ENCODE measurements around the gene PDE10A. TPM values are rescaled to one million over a fixed set of nuclear protein-coding genes. Genes with fewer than 3 reads are reported as not detected.

The PDE10A gene
- total RNA-seq, 1 experiment from 2014 or later = 3.1 TPM

DNA sequence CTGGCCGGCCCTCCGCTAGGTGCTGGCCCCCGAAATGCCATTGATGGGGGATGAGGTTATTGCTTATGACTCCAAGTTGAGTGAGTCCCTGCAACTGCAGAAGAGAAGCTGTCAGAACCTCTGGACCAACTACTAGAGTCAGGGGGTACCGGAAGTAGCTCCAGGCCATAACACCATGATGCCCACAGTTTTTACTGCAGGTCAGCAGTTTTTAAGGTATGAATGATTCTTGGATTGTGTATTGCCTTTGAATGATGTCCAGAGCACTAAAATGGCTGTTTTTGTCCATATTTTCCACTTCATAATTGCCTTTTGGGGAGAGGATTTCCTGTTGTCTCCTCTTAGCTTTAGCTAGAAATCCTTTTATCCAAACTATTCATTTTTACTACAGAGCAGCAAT lies 148.4 kb downstream of the PDE10A start:
- H3K27ac Mint-ChIP-seq = no peak overlapping the region
- ATAC-seq (no peak), DNase-seq (ENCODE audit: low spot score) (no peak)
- H3K27me3 Mint-ChIP-seq (ENCODE audit: low read depth) = no peaks in the 10 kb centered on the region
- H3K4me3 Mint-ChIP-seq = no peak overlapping the region
- ChIA-PET CTCF (no interaction called here), POLR2A (no interaction called here)
- no peaks in the 10 kb centered on the region for H3K9me3 Mint-ChIP-seq
- no peaks in the 10 kb centered on the region for H3K36me3 Mint-ChIP-seq
- no peaks in the 10 kb centered on the region for H3K4me1 Mint-ChIP-seq
- TF ChIP-seq, protein P1, sequence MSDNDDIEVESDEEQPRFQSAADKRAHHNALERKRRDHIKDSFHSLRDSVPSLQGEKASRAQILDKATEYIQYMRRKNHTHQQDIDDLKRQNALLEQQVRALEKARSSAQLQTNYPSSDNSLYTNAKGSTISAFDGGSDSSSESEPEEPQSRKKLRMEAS (CRISPR knock-in tag; IDR thresholded peaks at IDR 0.05) = no peak
- TF ChIP-seq FOXP1 (CRISPR knock-in tag; IDR thresholded peaks at IDR 0.05; ENCODE audit: borderline replicate concordance) (no peak), SP1 (CRISPR knock-in tag; conservative IDR thresholded peaks at IDR 0.05) (no peak)

DNA sequence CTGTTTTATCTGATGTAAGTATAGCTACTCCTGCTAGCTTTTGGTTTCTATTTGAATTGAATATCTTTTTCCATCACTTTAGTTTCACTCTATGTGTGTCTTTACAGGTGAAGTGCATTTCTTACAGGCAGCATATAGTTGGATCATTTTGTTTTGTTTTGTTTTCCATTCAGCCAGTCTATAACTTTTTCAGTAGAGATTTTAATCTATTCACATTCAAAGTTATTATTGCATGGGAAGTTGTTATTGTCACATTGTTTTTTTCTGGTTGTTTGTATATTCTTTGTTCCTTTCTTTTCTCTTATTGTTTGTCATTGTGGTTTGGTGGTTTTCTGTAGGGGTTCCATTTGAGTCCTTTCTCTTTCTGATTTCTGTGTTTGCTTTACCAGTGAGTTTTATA lies 151.2 kb downstream of the PDE10A start:
- Mint-ChIP-seq H3K4me3 (no peak overlapping the region), H3K4me1 (no peaks in the 10 kb centered on the region), H3K36me3 (no peaks in the 10 kb centered on the region), H3K27ac (no peak overlapping the region), H3K27me3 (ENCODE audit: low read depth) (no peaks in the 10 kb centered on the region), H3K9me3 (no peaks in the 10 kb centered on the region)
- ChIA-PET POLR2A (no interaction called here), CTCF (no interaction called here)
- ATAC-seq (no peak), DNase-seq (ENCODE audit: low spot score) (no peak)
- TF ChIP-seq MYBL2 (CRISPR knock-in tag; IDR thresholded peaks at IDR 0.05) (no peak), TP53 (CRISPR knock-in tag; IDR thresholded peaks at IDR 0.05) (no peak), SMAD3 (CRISPR knock-in tag; IDR thresholded peaks at IDR 0.05; ENCODE audit: borderline replicate concordance) (no peak), MXD4 (CRISPR knock-in tag; IDR thresholded peaks at IDR 0.05; ENCODE audit: borderline replicate concordance) (no peak), PRRX2 (CRISPR knock-in tag; IDR thresholded peaks at IDR 0.05) (no peak), OVOL2 (CRISPR knock-in tag; IDR thresholded peaks at IDR 0.05; ENCODE audit: borderline replicate concordance) (no peak), TCF7 (CRISPR knock-in tag; IDR thresholded peaks at IDR 0.05; ENCODE audit: low read depth) (no peak)
- TF ChIP-seq, protein P2, sequence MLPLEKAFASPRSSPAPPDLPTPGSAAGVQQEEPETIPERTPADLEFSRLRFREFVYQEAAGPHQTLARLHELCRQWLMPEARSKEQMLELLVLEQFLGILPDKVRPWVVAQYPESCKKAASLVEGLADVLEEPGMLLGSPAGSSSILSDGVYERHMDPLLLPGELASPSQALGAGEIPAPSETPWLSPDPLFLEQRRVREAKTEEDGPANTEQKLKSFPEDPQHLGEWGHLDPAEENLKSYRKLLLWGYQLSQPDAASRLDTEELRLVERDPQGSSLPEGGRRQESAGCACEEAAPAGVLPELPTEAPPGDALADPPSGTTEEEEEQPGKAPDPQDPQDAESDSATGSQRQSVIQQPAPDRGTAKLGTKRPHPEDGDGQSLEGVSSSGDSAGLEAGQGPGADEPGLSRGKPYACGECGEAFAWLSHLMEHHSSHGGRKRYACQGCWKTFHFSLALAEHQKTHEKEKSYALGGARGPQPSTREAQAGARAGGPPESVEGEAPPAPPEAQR (CRISPR knock-in tag; IDR thresholded peaks at IDR 0.05) = no peak

DNA sequence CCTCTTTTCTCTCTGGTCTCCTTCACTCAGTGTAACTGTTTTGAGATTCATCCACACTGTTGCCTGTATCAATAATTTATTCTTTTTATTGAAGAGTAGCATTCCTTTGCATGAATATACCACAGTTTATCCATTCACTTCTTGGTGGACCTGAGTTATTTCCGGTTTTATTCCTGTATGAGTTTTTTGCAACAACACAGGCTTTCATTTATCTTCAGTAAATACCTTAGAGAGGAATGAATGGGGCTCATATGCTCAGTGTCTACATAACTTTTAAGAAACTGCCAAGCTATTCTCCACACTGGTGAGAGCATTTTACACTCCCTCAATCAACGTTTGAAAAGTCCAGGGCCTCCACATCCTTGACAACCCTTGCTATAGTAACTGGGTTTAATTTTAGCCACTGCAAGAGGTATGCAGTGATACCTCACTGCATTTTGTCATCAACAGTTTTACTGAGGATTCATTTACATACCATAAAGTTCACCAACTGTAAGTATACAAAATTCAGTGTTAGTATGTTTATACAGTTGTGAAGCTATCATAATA lies 154.6 kb downstream of the PDE10A start:
- Mint-ChIP-seq H3K36me3 (no peaks in the 10 kb centered on the region), H3K27me3 (ENCODE audit: low read depth) (no peaks in the 10 kb centered on the region), H3K4me3 (no peak overlapping the region), H3K4me1 (no peaks in the 10 kb centered on the region), H3K9me3 (no peaks in the 10 kb centered on the region), H3K27ac (no peak overlapping the region)
- ChIA-PET POLR2A (no interaction called here), CTCF (no interaction called here)
- TF ChIP-seq, protein P3, sequence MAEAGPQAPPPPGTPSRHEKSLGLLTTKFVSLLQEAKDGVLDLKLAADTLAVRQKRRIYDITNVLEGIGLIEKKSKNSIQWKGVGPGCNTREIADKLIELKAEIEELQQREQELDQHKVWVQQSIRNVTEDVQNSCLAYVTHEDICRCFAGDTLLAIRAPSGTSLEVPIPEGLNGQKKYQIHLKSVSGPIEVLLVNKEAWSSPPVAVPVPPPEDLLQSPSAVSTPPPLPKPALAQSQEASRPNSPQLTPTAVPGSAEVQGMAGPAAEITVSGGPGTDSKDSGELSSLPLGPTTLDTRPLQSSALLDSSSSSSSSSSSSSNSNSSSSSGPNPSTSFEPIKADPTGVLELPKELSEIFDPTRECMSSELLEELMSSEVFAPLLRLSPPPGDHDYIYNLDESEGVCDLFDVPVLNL (CRISPR knock-in tag; IDR thresholded peaks at IDR 0.05; ENCODE audit: borderline replicate concordance, low read depth) = no peak
- TF ChIP-seq, protein P4, sequence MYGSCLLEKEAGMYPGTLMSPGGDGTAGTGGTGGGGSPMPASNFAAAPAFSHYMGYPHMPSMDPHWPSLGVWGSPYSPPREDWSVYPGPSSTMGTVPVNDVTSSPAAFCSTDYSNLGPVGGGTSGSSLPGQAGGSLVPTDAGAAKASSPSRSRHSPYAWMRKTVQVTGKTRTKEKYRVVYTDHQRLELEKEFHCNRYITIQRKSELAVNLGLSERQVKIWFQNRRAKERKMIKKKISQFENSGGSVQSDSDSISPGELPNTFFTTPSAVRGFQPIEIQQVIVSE (CRISPR knock-in tag; IDR thresholded peaks at IDR 0.05; ENCODE audit: borderline replicate concordance) = no peak
- no peak for TF ChIP-seq GRHL2 (CRISPR knock-in tag; IDR thresholded peaks at IDR 0.05; ENCODE audit: insufficient replicate concordance, severe bottlenecking)
- TF ChIP-seq, protein P5, sequence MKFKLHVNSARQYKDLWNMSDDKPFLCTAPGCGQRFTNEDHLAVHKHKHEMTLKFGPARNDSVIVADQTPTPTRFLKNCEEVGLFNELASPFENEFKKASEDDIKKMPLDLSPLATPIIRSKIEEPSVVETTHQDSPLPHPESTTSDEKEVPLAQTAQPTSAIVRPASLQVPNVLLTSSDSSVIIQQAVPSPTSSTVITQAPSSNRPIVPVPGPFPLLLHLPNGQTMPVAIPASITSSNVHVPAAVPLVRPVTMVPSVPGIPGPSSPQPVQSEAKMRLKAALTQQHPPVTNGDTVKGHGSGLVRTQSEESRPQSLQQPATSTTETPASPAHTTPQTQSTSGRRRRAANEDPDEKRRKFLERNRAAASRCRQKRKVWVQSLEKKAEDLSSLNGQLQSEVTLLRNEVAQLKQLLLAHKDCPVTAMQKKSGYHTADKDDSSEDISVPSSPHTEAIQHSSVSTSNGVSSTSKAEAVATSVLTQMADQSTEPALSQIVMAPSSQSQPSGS (CRISPR knock-in tag; IDR thresholded peaks at IDR 0.05; ENCODE audit: borderline replicate concordance, low read depth) = no peak
- no peak for TF ChIP-seq FOXK1 (CRISPR knock-in tag; IDR thresholded peaks at IDR 0.05)
- TF ChIP-seq, protein P6, sequence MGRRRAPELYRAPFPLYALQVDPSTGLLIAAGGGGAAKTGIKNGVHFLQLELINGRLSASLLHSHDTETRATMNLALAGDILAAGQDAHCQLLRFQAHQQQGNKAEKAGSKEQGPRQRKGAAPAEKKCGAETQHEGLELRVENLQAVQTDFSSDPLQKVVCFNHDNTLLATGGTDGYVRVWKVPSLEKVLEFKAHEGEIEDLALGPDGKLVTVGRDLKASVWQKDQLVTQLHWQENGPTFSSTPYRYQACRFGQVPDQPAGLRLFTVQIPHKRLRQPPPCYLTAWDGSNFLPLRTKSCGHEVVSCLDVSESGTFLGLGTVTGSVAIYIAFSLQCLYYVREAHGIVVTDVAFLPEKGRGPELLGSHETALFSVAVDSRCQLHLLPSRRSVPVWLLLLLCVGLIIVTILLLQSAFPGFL (CRISPR knock-in tag; IDR thresholded peaks at IDR 0.05; ENCODE audit: borderline replicate concordance) = no peak
- no peak for TF ChIP-seq PRRX2 (CRISPR knock-in tag; IDR thresholded peaks at IDR 0.05)
- TF ChIP-seq, protein P7, sequence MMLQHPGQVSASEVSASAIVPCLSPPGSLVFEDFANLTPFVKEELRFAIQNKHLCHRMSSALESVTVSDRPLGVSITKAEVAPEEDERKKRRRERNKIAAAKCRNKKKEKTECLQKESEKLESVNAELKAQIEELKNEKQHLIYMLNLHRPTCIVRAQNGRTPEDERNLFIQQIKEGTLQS (CRISPR knock-in tag; conservative IDR thresholded peaks at IDR 0.05) = no peak
- no peak for TF ChIP-seq ZNF317 (CRISPR knock-in tag; IDR thresholded peaks at IDR 0.05; ENCODE audit: borderline replicate concordance, low read depth)
- no peak for TF ChIP-seq SOX15 (CRISPR knock-in tag; IDR thresholded peaks at IDR 0.05)
- TF ChIP-seq, protein P8, sequence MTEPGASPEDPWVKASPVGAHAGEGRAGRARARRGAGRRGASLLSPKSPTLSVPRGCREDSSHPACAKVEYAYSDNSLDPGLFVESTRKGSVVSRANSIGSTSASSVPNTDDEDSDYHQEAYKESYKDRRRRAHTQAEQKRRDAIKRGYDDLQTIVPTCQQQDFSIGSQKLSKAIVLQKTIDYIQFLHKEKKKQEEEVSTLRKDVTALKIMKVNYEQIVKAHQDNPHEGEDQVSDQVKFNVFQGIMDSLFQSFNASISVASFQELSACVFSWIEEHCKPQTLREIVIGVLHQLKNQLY (CRISPR knock-in tag; IDR thresholded peaks at IDR 0.05) = no peak
- DNase-seq (ENCODE audit: low spot score) (no peak), ATAC-seq (no peak)

All from WTC11 (cell line).